Esophagus muscularis mucosa (tissue), 4 donors: ENCODE data around the gene CHRNG. TPM values are rescaled to one million over a fixed set of nuclear protein-coding genes. Genes with fewer than 3 reads are reported as not detected.

Experiments
- DNase-seq: peaks from one replicate; pipeline ENCODE4 v3.0.0-alpha.2; 2017; ENCODE audit errors: extremely low spot score
- H3K27ac ChIP-seq, 4 donors: fragments of 200-600 bp; sonication (generic); replicated peaks in 1 of 4; 1 replicate in 3 of 4; 2 replicates in 1 of 4; pipeline ENCODE4 v1.5.1; 2016 to 2019; ENCODE audit warnings: mild to moderate bottlenecking in 1 of 4
- H3K27me3 ChIP-seq, 4 donors: fragments of 200-600 bp; sonication (generic); one replicate each; pipeline versions ENCODE4 v1.5.1 to v1.6.0; 2016 to 2019
- H3K36me3 ChIP-seq, 4 donors: fragments of 200-600 bp; sonication (generic); one replicate each; pipeline ENCODE4 v1.5.1; 2016 to 2019
- H3K4me1 ChIP-seq, 4 donors: fragments of 200-600 bp; sonication (generic); one replicate each; pipeline ENCODE4 v1.5.1; 2016 to 2019
- H3K4me3 ChIP-seq, 4 donors: fragments of 200-600 bp; sonication (generic); 1 replicate in 2 of 4; 2 replicates in 2 of 4; pipeline ENCODE4 v1.5.1; 2016 to 2019; ENCODE audit warnings: mild to moderate bottlenecking in 4 of 4, moderate library complexity in 1 of 4
- H3K9me3 ChIP-seq, 4 donors: fragments of 200-600 bp; sonication (generic); 1 replicate in 3 of 4; 2 replicates in 1 of 4; pipeline ENCODE4 v1.5.1; 2016 to 2019
- CTCF ChIP-seq, 3 experiments: fragments of 200-600 bp in 2 of 3; fragments of 450-650 bp in 1 of 3; sonication (generic) in 2 of 3; IDR thresholded peaks; one replicate each; pipeline ENCODE4 v1.5.1; 2017 to 2019; ENCODE audit warnings: antibody characterized with exemption in 3 of 3, mild to moderate bottlenecking in 2 of 3, moderate library complexity in 1 of 3
- EP300 ChIP-seq: sonication (generic); formaldehyde crosslinking; IDR thresholded peaks from one replicate; pipeline ENCODE4 v1.6.1; 2017; ENCODE audit warnings: antibody characterized with exemption
- POLR2A ChIP-seq: fragments of 450-650 bp; IDR thresholded peaks from one replicate; pipeline ENCODE4 v1.6.1; 2017; ENCODE audit warnings: antibody characterized with exemption, moderate library complexity, mild to moderate bottlenecking, low read depth
- POLR2AphosphoS5 ChIP-seq, 2 donors: sonication (generic); formaldehyde crosslinking; IDR thresholded peaks; one replicate each; pipeline ENCODE4 v1.6.1; 2017; ENCODE audit warnings: antibody characterized with exemption in 2 of 2
- WGBS: methylation state at CpG from one replicate; pipeline ENCODE4 v1.1.5; 2018; 5-methylcytosine and 5-hydroxymethylcytosine counted together
- intact Hi-C: fragments of 100-400 bp; cut with DNase I; formaldehyde crosslinking; loops from one replicate; pipeline ENCODE4 v1.15.1; 2023
- total RNA-seq, 4 donors: library from RNA; depleted of rRNA; stranded (reverse); fragments of >200 nt; gene quantifications; one replicate each; pipeline versions ENCODE4 v1.1.0 to v1.2.1, GENCODE V29; 2016

Gene CHRNG
- total RNA-seq, 4 donors from 2014 or later: not detected

- Histone ChIP-seq H3K27me3 (no peaks in the 10 kb centered on the region), H3K36me3 (peaks cover 5 to 76% (median 56%) of the 10 kb centered on the region in 4 donors), H3K27ac (no peak overlapping the region), H3K9me3 (no peaks in the 10 kb centered on the region), H3K4me1 (no peaks in the 10 kb centered on the region), H3K4me3 (no peak overlapping the region)
- TF ChIP-seq POLR2A (no peak), POLR2AphosphoS5 (IDR thresholded peaks at IDR 0.05) (no peak), EP300 (no peak), CTCF (IDR thresholded peaks at IDR 0.05) (no peak)
- no peak for DNase-seq
- 76% methylated on average over 2 of the region's 2 CpGs for WGBS
- intact Hi-C loops: no loop called here
Observed at GRCh38 chr2:232577841-232578240, 38.3 kb downstream of the CHRNG start.

GRCh38 chr2:232578626-232579025, 39.1 kb downstream of the CHRNG start:
- H3K4me1 ChIP-seq: no peaks in the 10 kb centered on the region
- H3K36me3 ChIP-seq: peaks cover 8 to 76% (median 53%) of the 10 kb centered on the region in 4 donors
- no peak overlapping the region for H3K27ac ChIP-seq
- H3K4me3 ChIP-seq: no peak overlapping the region
- intact Hi-C loops: no loop called here
- TF ChIP-seq CTCF (IDR thresholded peaks at IDR 0.05) (no peak), POLR2A (no peak), EP300 (no peak), POLR2AphosphoS5 (IDR thresholded peaks at IDR 0.05) (no peak)
- no peaks in the 10 kb centered on the region for H3K27me3 ChIP-seq
- no peak for DNase-seq
- no peaks in the 10 kb centered on the region for H3K9me3 ChIP-seq
- WGBS: 93% methylated on average over 2 of the region's 2 CpGs

GRCh38 chr2:232580648-232580981, 41.1 kb downstream of the CHRNG start:
- no peak overlapping the region for H3K4me3 ChIP-seq
- H3K27ac ChIP-seq: no peak overlapping the region
- DNase-seq: no peak
- TF ChIP-seq EP300: no peak
- no peak for TF ChIP-seq CTCF (IDR thresholded peaks at IDR 0.05)
- TF ChIP-seq POLR2AphosphoS5 (IDR thresholded peaks at IDR 0.05): no peak
- TF ChIP-seq POLR2A: no peak
- H3K27me3 ChIP-seq: no peaks in the 10 kb centered on the region
- no peaks in the 10 kb centered on the region for H3K9me3 ChIP-seq
- no peaks in the 10 kb centered on the region for H3K4me1 ChIP-seq
- H3K36me3 ChIP-seq: peaks cover 9 to 67% (median 40%) of the 10 kb centered on the region in 4 donors
- intact Hi-C loops: no loop called here
- 98% methylated on average over 6 of the region's 6 CpGs for WGBS

GRCh38 chr2:232581725-232582124, 42.2 kb downstream of the CHRNG start:
- Histone ChIP-seq H3K27ac (no peak overlapping the region), H3K9me3 (no peaks in the 10 kb centered on the region), H3K36me3 (peaks cover 9 to 65% (median 38%) of the 10 kb centered on the region in 4 donors), H3K4me1 (no peaks in the 10 kb centered on the region), H3K27me3 (no peaks in the 10 kb centered on the region), H3K4me3 (no peak overlapping the region)
- no peak for DNase-seq
- TF ChIP-seq POLR2AphosphoS5 (IDR thresholded peaks at IDR 0.05): no peak
- TF ChIP-seq EP300: no peak
- TF ChIP-seq POLR2A: no peak
- TF ChIP-seq CTCF (IDR thresholded peaks at IDR 0.05): no peak
- intact Hi-C loops: no loop called here

GRCh38 chr2:232584238-232584637, 44.7 kb downstream of the CHRNG start:
- H3K27ac ChIP-seq: no peak overlapping the region
- DNase-seq: no peak

More at GRCh38 chr2:232584238-232584637, 44.7 kb downstream of the CHRNG start:
- no peaks in the 10 kb centered on the region for H3K9me3 ChIP-seq
- intact Hi-C loops: no loop called here
- peaks cover 6 to 13% (median 11%) of the 10 kb centered on the region in 4 donors for H3K4me1 ChIP-seq
- peak in 1 of 2 donors; percentile 14 for TF ChIP-seq POLR2AphosphoS5 (IDR thresholded peaks at IDR 0.05)
- TF ChIP-seq CTCF (IDR thresholded peaks at IDR 0.05): no peak
- H3K4me3 ChIP-seq: no peak overlapping the region
- no peaks in the 10 kb centered on the region for H3K27me3 ChIP-seq
- 91% methylated on average over 6 of the region's 6 CpGs for WGBS
- peaks cover 9 to 52% (median 34%) of the 10 kb centered on the region in 4 donors for H3K36me3 ChIP-seq
